T follicular helper cell (primary cell): ENCODE measurements around the gene BMX.

ENCODE experiments used
- DNase-seq: peaks from one replicate; pipeline ENCODE4 v3.0.0-alpha.2; 2020; ENCODE audit warnings: low read depth
- total RNA-seq, 2 experiments: gene quantifications; one replicate each; lab custom pipeline; 2026; lab: John Stamatoyannopoulos, UW

BMX gene
- 0 to 0.04 reads per million in 2 experiments for total RNA-seq

GRCh38 chrX:15500497-15500966 lies at the start of gene BMX:
BMX (plus strand) TSS chrX:15500807; CDS start chrX:15508354, 7,547 bp downstream.
- DNase-seq: no peak

GRCh38 chrX:15451913-15452312 lies 48.7 kb upstream of the BMX start:
- no peak for DNase-seq

- DNase-seq: no peak
These were observed 35.9 kb upstream of the BMX start for GRCh38 chrX:15464704-15465103.

- no peak for DNase-seq
These were observed 35.3 kb upstream of the BMX start for GRCh38 chrX:15465347-15465746.

- no peak for DNase-seq
These were observed 34.5 kb upstream of the BMX start for GRCh38 chrX:15465896-15466651.

GRCh38 chrX:15468036-15468435 lies 32.6 kb upstream of the BMX start:
- DNase-seq: no peak

GRCh38 chrX:15469613-15470012 lies 31.0 kb upstream of the BMX start:
- no peak for DNase-seq

- DNase-seq: peak; percentile 33
These were observed 29.6 kb upstream of the BMX start for GRCh38 chrX:15471028-15471427.

GRCh38 chrX:15472531-15472930 lies 28.1 kb upstream of the BMX start:
- no peak for DNase-seq

- DNase-seq: no peak
These were observed 26.6 kb upstream of the BMX start for GRCh38 chrX:15474028-15474427.

GRCh38 chrX:15475021-15475420 lies 25.6 kb upstream of the BMX start:
- DNase-seq: no peak

- no peak for DNase-seq
These were observed 25.1 kb upstream of the BMX start for GRCh38 chrX:15475486-15475885.

GRCh38 chrX:15483891-15484290 lies 16.7 kb upstream of the BMX start:
- no peak for DNase-seq

- no peak for DNase-seq
These were observed 8.1 kb upstream of the BMX start for GRCh38 chrX:15492469-15492868.

GRCh38 chrX:15493118-15493962 lies 7.3 kb upstream of the BMX start, which contains the start of gene PIR:
PIR (minus strand) TSS chrX:15493333; CDS start chrX:15491257, 2,076 bp downstream.
- peak; percentile 6 for DNase-seq

GRCh38 chrX:15495801-15496200 lies 4.8 kb upstream of the BMX start:
- no peak for DNase-seq

GRCh38 chrX:15496824-15497223 lies 3.8 kb upstream of the BMX start:
- no peak for DNase-seq

- peak; percentile 31 for DNase-seq
These were observed 2.7 kb upstream of the BMX start for GRCh38 chrX:15497865-15498264.

GRCh38 chrX:15498741-15499140 lies 1.9 kb upstream of the BMX start:
- no peak for DNase-seq

GRCh38 chrX:15499976-15500375 lies 631 bp upstream of the BMX start:
- DNase-seq: no peak

GRCh38 chrX:15501506-15501905 lies 899 bp downstream of the BMX start:
- no peak for DNase-seq

GRCh38 chrX:15504661-15505060 lies 4.1 kb downstream of the BMX start:
- DNase-seq: no peak

GRCh38 chrX:15505101-15505500 lies 4.5 kb downstream of the BMX start:
- no peak for DNase-seq
